Activated naive CD4-positive, alpha-beta T cell treated with anti-CD3 and anti-CD28 coated beads, Interleukin-2, amount 50 U/mL, for 24 hours (primary cell): ENCODE measurements around the gene ESR2.
"Not testable (repeated sequence)": the region's sequence is repeated elsewhere in the genome, so short reads cannot be mapped to it uniquely, and the experiment has no call there.

Experiments
- H3K27ac Mint-ChIP-seq: one replicate; pipeline ENCODE4 v1.8.0; 2021; ENCODE audit warnings: mild to moderate bottlenecking, mixed read lengths
- H3K27me3 Mint-ChIP-seq: one replicate; pipeline ENCODE4 v1.8.0; 2021; ENCODE audit warnings: mixed read lengths
- H3K36me3 Mint-ChIP-seq: one replicate; pipeline ENCODE4 v1.8.0; 2021; ENCODE audit warnings: mixed read lengths
- H3K4me1 Mint-ChIP-seq: one replicate; pipeline ENCODE4 v1.8.0; 2021; ENCODE audit warnings: mixed read lengths
- H3K4me3 Mint-ChIP-seq: one replicate; pipeline ENCODE4 v1.8.0; 2021; ENCODE audit warnings: mild to moderate bottlenecking, mixed read lengths
- H3K9me3 Mint-ChIP-seq: one replicate; pipeline ENCODE4 v1.8.0; 2021; ENCODE audit warnings: mixed read lengths

ESR2 gene

DNA sequence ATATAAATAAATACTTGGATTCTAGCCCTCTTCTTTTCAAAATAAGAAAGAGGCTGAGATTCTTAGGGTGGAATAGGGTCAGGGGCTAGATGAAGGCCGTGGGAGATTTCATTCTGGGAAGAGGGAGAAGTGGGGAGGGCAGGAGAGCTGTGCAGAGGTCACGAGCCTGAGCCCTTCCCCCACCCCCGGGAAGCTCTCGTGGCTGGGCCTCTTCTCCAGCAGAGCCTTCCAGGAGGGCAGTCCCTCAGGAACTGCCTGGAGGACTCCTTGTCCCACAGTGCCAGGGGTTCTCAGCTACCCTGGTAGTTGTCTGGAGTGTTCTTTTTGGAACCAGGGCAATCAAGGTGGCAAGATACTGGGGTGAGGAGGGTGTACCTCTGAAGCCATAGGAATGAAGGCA is 94.0 kb downstream of the ESR2 start:
- Mint-ChIP-seq H3K27ac (no peak overlapping the region), H3K4me3 (no peak overlapping the region), H3K4me1 (peaks cover 25% of the 10 kb centered on the region), H3K27me3 (no peaks in the 10 kb centered on the region), H3K36me3 (peaks cover 3% of the 10 kb centered on the region), H3K9me3 (no peaks in the 10 kb centered on the region)

DNA sequence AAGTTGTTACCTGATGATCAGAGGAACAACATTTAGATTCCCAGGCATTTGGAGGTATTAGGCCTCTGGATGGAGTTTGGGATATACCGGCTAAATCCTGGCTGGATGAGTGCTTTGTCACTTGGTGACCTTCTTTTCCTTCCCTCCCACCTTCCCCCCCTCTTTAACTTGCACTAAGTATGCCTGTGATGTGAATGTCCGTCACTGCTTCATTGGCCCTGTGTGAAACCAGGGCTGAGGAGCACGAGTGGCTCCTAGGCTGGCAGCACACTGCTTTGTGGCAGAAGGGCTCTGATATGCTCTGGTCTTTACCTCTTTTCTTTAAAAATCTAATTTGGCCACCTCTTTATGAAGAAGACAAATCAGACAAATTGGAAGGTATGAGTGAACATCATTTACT is 95.7 kb downstream of the ESR2 start:
- Mint-ChIP-seq H3K9me3 (no peaks in the 10 kb centered on the region), H3K36me3 (peaks cover 3% of the 10 kb centered on the region), H3K4me3 (no peak overlapping the region), H3K4me1 (peaks cover 42% of the 10 kb centered on the region), H3K27me3 (no peaks in the 10 kb centered on the region), H3K27ac (peak overlapping the region; percentile 81)

DNA sequence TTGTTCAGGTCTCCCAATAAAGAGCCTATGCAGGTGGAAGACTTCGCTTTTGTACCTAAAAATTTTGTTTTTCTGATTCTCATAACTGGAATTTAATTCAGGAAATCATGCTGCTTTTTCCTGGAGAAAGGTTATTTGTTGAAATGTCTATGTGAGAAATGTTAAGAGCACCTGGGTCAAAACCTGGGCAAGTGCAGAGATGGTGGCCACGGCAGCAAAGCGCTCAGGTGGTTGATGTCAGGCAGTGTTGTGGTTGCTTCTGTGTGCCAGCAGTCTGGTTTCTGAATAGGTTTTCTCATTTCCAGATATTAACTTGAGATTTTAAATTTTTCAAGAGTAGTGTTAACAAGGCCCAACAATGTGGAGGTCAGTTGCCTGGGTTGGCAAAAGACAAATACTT is 96.2 kb downstream of the ESR2 start:
- H3K27ac Mint-ChIP-seq, result no peak overlapping the region

DNA sequence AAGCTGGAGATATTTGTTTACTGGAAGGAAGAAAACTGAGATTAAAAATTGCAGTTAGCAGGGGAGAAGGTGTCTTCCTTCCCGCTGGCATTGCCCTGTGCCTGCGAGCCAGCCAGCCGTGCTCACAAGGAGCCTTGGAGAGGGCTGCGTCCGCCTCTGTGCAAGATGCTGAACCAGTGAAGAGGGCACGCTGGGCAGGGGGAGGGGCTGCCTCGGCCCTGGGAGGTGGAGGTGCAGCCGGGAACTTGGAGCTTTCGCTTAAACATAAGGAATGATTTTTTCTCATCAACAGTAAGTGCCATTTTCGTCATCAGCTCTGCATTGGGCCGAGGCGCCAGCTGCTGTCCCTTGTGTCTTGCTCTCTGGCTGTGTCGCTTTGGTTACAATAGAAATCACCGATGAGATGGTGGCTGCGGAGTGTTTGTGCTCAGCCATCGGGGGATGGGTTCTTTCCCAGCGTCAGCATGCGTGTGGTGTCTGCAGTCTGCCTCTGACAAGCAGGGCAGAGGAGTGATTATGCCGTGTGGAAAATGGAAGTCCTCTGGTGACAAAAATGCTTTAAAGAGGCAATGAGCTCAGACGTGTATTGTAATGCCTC is 97.3 kb downstream of the ESR2 start:
- peak overlapping the region; percentile 28 for H3K4me3 Mint-ChIP-seq
- H3K9me3 Mint-ChIP-seq, result no peaks in the 10 kb centered on the region
- H3K36me3 Mint-ChIP-seq, result peaks cover 3% of the 10 kb centered on the region

More for the DNA sequence above, 96.2 kb downstream of the ESR2 start:
- Mint-ChIP-seq H3K36me3 (peaks cover under 1% of the 10 kb centered on the region), H3K27me3 (no peaks in the 10 kb centered on the region), H3K9me3 (no peaks in the 10 kb centered on the region), H3K4me3 (no peak overlapping the region), H3K4me1 (peaks cover 44% of the 10 kb centered on the region)

DNA sequence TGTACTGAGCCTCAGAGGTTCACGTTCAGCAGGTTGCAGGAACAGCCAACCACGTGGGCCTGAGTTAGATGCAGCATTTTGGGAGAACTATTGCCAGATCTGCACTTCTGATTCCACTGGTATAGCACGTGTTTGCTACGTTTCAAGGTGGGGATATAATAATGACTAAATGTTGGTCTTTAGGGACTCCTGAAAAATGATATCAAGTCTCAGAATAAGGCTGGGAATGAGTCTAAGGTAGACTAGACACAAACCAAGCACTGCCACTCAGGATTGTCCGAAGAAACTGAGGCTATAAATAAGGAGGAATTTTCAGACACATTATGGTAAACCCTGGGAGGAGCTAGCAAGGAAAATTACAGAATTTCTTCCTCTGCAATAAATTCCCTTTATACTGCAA is 98.1 kb downstream of the ESR2 start:
- no peaks in the 10 kb centered on the region for H3K27me3 Mint-ChIP-seq
- peaks cover 47% of the 10 kb centered on the region for H3K4me1 Mint-ChIP-seq
- no peak overlapping the region for H3K4me3 Mint-ChIP-seq
- no peak overlapping the region for H3K27ac Mint-ChIP-seq
- no peaks in the 10 kb centered on the region for H3K9me3 Mint-ChIP-seq
- H3K36me3 Mint-ChIP-seq, result peaks cover 8% of the 10 kb centered on the region

More for the DNA sequence above, 97.3 kb downstream of the ESR2 start:
- H3K27me3 Mint-ChIP-seq, result no peaks in the 10 kb centered on the region
- H3K27ac Mint-ChIP-seq, result no peak overlapping the region
- H3K4me1 Mint-ChIP-seq, result peaks cover 44% of the 10 kb centered on the region

DNA sequence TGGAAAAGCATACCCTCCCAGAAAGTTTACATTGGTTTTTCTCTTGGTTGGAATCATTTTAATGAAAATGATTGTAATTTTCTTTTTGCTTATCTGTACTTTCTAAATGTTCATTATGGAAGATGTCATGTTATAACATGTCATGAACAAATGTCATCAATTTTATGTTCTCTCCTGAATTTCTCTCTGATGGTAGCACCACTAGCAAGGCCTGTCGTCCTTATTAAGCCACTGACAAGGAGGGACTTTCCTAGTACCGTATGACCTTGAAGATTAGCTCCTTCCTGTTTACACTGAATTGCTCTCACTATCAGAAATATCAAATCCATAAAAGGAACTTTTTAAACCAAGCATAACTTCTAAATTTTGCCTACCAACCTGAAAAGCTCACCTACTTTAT is 99.0 kb downstream of the ESR2 start:
- H3K27ac Mint-ChIP-seq, result no peak overlapping the region
- H3K4me1 Mint-ChIP-seq, result peaks cover 47% of the 10 kb centered on the region
- peaks cover 15% of the 10 kb centered on the region for H3K36me3 Mint-ChIP-seq

DNA sequence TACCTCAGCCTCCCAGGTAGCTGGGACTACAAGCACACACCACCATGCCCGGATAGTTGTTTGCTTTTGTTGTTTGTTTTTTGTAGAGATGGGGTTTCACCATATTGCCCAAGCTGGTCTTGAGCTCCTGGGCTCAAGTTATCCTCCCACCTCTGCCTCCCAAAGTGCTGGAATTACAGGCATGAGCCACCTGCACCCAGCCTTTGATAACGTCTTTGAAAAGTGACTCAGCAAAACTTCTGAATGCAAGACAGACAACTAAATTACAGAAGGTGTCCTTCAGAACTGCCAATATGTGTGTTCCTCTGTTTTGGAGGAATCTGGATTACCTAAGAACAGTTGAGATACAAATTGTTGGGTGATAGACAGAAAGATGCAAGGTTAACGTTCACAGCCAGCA is 99.8 kb downstream of the ESR2 start:
- peaks cover 47% of the 10 kb centered on the region for H3K4me1 Mint-ChIP-seq
- H3K36me3 Mint-ChIP-seq, result peaks cover 15% of the 10 kb centered on the region
- H3K27me3 Mint-ChIP-seq, result no peaks in the 10 kb centered on the region
- no peak overlapping the region for H3K4me3 Mint-ChIP-seq
- peak overlapping the region; percentile 70 for H3K27ac Mint-ChIP-seq
- no peaks in the 10 kb centered on the region for H3K9me3 Mint-ChIP-seq

More for the DNA sequence above, 99.0 kb downstream of the ESR2 start:
- Mint-ChIP-seq H3K4me3 (peak overlapping the region; percentile 12), H3K9me3 (no peaks in the 10 kb centered on the region), H3K27me3 (no peaks in the 10 kb centered on the region)

DNA sequence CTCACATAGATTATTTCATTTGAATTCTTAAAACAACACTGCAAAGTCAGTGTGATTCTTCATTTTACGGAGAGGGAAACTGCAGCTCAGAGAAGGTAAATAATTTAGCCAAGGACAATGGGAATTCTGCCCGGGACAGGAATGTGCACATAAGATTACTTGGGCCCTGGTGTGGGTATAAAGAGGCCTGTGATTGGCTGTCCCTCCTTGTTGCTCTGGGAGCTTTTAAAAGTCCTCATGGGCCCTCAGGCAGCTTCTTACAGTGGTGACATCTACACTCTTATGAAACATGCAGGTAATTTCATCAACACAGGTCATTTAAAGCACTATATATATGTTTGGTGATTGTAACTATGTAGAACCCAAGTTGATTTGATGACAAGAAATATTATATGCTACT is 100.3 kb downstream of the ESR2 start:
- no peaks in the 10 kb centered on the region for H3K27me3 Mint-ChIP-seq
- no peak overlapping the region for H3K4me3 Mint-ChIP-seq
- H3K27ac Mint-ChIP-seq, result peak overlapping the region; percentile 62
- H3K36me3 Mint-ChIP-seq, result peaks cover 16% of the 10 kb centered on the region
- H3K4me1 Mint-ChIP-seq, result peaks cover 47% of the 10 kb centered on the region
- H3K9me3 Mint-ChIP-seq, result no peaks in the 10 kb centered on the region

DNA sequence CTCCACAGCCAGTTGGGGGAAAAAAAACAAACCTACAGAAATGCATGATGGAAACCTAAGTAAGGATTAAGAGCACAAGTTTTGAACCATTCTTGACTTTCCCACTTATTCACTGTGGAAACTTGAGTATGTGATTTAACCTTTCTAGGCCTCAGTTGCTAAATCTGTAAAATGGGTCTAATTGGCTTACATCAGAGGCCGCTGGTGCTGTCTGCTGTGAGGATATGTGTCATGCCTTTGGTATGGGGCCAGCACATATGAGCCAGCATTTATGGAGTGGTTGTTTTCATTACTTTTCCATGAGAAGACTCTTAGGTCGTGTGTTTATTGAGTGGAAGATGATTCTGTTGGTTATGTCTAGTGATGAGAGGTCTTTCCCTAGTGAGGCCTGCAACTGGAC is 102.4 kb downstream of the ESR2 start:
- Mint-ChIP-seq H3K4me1 (peaks cover 36% of the 10 kb centered on the region), H3K27me3 (no peaks in the 10 kb centered on the region), H3K4me3 (no peak overlapping the region), H3K27ac (peak overlapping the region; percentile 69), H3K36me3 (peaks cover 24% of the 10 kb centered on the region), H3K9me3 (no peaks in the 10 kb centered on the region)

DNA sequence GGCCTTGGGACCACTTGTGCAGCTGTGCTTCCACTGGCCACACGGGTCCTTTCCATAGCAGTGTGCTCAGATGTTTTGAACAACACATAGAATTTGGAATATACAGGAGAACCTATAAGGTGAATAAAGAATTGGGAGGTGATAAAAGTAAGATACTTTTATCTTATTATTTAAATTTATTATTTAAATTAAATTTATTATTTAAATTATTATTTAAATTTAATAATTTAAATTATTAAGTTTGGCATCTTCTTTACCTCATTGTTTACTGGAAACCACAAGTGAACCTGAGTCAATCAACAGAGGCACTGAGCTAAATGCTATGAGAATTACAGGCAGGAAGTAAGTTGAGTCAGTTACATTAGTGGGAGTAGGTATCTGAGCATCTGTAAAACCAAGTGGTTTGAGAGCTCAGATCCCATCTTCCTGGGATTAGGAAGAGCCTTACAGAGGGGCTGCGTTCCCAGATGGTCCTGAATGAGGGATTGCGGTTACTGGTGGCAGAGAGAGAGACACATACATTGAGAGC is 103.1 kb downstream of the ESR2 start:
- H3K4me1 Mint-ChIP-seq, result peaks cover 30% of the 10 kb centered on the region
- H3K36me3 Mint-ChIP-seq, result peaks cover 24% of the 10 kb centered on the region
- peak overlapping the region; percentile 69 for H3K27ac Mint-ChIP-seq
- H3K27me3 Mint-ChIP-seq, result no peaks in the 10 kb centered on the region
- no peaks in the 10 kb centered on the region for H3K9me3 Mint-ChIP-seq
- H3K4me3 Mint-ChIP-seq, result no peak overlapping the region

DNA sequence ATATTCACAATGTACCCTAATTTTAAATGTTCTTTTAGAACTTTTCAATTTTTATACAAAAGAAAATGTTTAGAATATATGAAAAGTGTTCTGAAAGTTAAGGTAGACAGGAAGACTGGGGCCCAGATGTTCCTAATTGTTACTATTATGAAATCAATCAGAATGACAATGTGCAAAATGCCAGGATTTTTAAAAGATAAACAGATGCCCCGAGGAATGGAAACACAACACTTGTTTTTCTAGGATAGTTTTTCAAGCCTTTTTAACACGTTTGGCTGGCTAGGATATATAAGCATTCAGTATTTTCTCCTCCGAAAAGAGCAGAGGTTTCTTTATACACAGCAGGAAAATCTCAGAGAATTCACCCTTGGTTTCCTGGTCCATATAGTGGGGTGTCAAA is 106.8 kb downstream of the ESR2 start:
- Mint-ChIP-seq H3K4me1 (peaks cover 3% of the 10 kb centered on the region), H3K9me3 (no peaks in the 10 kb centered on the region), H3K4me3 (no peak overlapping the region), H3K27me3 (no peaks in the 10 kb centered on the region), H3K36me3 (peaks cover 25% of the 10 kb centered on the region), H3K27ac (no peak overlapping the region)

DNA sequence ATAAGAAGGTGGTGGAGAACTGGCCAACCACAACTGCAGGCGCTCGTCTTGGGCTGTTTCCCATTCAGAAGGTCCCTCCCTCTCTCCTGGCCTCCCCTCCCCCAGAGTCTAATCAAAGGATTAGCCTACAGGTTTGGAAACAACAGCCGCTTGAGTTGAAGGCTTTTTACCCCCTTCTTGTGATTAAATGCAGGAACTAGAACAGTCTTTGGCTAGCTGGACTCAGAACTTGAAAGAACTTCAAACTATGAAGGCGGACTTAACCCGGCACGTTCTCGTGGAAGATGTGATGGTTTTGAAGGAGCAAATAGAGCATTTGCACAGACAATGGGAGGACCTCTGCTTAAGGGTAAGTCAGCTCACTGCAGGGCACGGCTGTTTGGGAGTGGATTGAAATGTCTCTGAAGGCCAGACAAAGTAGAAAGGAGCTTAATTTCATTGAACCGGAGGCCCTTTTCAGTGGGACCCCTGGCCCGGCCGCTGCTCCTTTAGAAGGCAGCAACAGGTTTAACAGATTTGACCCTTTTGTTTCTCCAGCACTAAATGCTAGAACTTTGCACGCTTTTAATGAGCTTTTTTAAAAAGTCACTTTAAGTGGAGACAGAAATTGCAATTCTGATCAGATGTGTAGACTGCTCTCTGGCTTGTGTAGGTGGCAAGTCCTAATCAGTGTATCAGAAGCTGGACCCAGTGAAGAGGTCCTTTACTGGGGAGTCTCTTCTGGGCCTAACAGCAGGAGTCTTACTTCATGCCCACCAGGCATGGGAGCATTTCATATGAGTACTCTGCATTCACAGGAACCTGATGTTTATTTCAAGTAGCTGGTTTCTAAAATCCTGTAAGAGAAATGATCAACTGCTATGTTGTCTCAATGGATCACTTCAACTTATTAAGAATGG is 107.7 kb downstream of the ESR2 start:
- Mint-ChIP-seq H3K9me3 (no peaks in the 10 kb centered on the region), H3K36me3 (peaks cover 25% of the 10 kb centered on the region), H3K4me3 (no peak overlapping the region), H3K27ac (peak overlapping the region; percentile 7), H3K27me3 (no peaks in the 10 kb centered on the region), H3K4me1 (peaks cover 3% of the 10 kb centered on the region)

DNA sequence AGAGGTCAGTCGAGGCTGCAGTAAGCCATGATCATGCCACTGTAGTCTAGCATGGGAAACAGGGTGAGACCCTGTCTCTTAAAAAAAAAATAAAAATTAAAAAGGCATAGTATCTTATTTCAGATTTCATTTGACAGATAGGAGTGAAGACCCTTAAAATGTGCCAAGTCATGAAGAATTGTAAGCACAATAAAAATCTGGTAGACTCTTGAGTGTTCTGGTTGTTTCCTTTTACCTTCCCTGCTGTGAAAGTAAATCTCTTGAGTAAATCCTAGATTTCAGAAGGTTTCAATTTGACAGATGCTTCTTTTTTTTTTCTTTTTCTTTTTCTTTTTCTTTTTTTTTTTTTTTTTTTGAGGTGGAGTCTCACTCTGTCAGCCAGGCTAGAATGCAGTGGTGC is 109.0 kb downstream of the ESR2 start:
- H3K27ac Mint-ChIP-seq, result no peak overlapping the region
- no peaks in the 10 kb centered on the region for H3K4me1 Mint-ChIP-seq
- no peaks in the 10 kb centered on the region for H3K27me3 Mint-ChIP-seq
- no peaks in the 10 kb centered on the region for H3K9me3 Mint-ChIP-seq
- peaks cover 19% of the 10 kb centered on the region for H3K36me3 Mint-ChIP-seq
- no peak overlapping the region for H3K4me3 Mint-ChIP-seq

DNA sequence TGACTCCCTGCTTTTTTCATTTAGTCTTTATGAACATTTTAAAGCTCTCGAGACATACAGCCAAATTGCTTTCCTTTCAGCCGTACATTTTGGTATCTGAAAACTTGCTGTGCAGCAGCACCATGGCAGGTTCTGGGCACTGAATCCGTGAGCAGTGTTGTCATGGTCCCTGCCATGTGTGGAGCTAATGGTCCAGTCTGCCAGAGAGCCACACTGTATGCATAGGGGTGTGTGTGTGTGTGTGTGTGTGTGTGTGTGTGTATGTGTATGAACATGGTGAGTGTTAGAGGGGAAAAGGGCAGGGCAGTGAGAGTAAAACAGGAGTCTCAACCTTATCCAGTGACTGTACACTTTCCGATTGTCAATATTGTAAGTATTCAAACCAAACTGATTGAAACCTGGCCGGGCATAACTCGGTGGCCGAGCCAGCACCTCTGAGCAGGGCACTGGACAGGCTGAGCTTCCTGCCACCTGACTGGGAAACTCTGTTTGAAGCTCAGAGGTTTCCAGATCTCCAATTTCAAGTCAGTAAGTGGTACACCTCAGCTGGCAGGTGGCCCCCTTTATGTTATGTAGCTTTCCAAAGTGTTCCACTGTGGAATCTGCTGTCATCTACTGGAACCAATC is 110.0 kb downstream of the ESR2 start:
- H3K27me3 Mint-ChIP-seq, result no peaks in the 10 kb centered on the region
- H3K27ac Mint-ChIP-seq, result peak overlapping the region; percentile 23
- H3K4me3 Mint-ChIP-seq, result no peak overlapping the region
- no peaks in the 10 kb centered on the region for H3K4me1 Mint-ChIP-seq
- peaks cover 26% of the 10 kb centered on the region for H3K36me3 Mint-ChIP-seq
- H3K9me3 Mint-ChIP-seq, result no peaks in the 10 kb centered on the region

DNA sequence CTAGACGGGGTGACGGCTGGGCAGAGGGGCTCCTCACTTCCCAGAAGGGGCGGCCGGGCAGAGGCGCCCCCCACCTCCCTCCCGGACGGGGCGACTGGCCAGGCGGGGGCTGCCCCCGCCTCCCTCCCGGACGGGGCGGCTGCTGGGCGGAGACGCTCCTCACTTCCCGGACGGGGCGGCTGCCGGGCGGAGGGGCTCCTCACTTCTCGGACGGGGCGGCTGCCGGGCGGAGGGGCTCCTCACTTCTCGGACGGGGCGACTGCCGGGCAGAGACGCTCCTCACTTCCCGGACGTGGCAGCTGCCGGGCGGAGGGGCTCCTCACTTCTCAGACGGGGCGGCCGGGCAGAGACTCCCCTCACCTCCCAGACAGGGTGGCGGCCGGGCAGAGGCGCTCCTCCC is 111.3 kb downstream of the ESR2 start:
- H3K4me3 Mint-ChIP-seq, H3K27ac Mint-ChIP-seq, H3K9me3 Mint-ChIP-seq, H3K27me3 Mint-ChIP-seq, H3K4me1 Mint-ChIP-seq: not testable (repeated sequence)
- H3K36me3 Mint-ChIP-seq, result peaks cover 17% of the 10 kb centered on the region

DNA sequence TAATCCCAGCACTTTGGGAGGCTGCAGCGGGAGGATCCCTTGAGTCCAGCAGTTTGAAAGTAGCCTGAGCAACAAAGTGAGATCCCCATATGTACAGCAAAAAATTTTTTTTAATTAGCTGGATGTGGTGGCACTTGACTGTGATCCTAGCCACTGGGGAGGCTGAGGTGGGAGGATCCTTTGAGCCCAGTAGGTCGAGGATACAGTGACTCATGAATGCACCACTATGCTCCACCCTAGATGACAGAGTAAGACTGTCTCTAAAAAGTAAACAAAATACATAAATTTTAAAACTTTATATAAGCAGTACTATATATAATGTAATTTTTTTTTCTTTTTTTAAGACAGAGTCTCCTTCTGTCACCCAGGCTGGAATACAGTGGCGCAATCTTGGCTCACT is 115.4 kb downstream of the ESR2 start:
- Mint-ChIP-seq H3K9me3 (no peaks in the 10 kb centered on the region), H3K27me3 (no peaks in the 10 kb centered on the region), H3K4me1 (peaks cover 24% of the 10 kb centered on the region), H3K27ac (peak overlapping the region; percentile 17), H3K36me3 (peaks cover 23% of the 10 kb centered on the region), H3K4me3 (no peak overlapping the region)
